Loucy (cell line): ENCODE measurements around the gene HS3ST4.

Source experiments
- EZH2phosphoT487 ChIP-seq: fragments of 200-600 bp; IDR thresholded peaks from 2 replicates; pipeline ENCODE4 v1.6.1; 2018; ENCODE audit warnings: antibody characterized with exemption, mild to moderate bottlenecking, moderate library complexity, borderline replicate concordance
- TF ChIP-seq, protein P1 (sequence below): fragments of 200-600 bp; sonication (generic); conservative IDR thresholded peaks from 2 replicates; pipeline ENCODE4 v1.5.1; 2014; ENCODE audit warnings: mild to moderate bottlenecking, antibody characterized with exemption, low read length

DNA sequence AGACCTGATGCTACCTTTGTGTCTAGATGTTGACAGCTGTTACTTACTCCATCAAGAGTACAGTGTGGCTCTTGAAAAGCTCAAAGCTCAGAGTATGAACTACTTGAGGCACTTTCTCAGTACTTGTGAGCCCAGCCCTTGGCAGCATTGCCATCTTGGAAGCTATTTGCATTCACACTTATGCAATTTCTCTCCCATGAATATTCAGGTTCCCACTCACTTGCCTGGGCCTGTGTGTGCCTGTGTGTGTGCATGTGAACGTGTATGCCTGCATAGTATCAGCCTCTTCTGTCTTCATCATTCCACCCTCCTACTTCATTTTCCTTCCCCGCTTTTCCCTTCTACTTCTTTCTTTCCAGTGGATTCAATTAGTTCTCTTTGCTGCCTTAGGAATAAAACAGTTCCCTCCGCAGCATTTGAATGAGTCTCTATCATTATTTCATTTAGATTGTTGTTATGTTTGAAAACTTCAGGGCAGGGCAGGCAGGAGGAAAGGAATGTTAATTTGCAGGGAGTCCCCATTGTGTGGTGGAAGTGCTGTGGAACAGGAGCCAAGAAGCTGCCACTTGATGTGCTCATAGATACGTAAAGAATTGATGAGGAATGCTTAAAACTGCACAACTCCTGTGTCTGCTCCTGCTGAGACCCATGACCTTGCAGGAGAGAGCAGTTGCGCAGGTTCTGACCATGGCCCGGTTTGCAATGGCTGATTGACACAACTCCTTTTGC lies 58.9 kb downstream of the HS3ST4 start:
- TF ChIP-seq, protein P1, sequence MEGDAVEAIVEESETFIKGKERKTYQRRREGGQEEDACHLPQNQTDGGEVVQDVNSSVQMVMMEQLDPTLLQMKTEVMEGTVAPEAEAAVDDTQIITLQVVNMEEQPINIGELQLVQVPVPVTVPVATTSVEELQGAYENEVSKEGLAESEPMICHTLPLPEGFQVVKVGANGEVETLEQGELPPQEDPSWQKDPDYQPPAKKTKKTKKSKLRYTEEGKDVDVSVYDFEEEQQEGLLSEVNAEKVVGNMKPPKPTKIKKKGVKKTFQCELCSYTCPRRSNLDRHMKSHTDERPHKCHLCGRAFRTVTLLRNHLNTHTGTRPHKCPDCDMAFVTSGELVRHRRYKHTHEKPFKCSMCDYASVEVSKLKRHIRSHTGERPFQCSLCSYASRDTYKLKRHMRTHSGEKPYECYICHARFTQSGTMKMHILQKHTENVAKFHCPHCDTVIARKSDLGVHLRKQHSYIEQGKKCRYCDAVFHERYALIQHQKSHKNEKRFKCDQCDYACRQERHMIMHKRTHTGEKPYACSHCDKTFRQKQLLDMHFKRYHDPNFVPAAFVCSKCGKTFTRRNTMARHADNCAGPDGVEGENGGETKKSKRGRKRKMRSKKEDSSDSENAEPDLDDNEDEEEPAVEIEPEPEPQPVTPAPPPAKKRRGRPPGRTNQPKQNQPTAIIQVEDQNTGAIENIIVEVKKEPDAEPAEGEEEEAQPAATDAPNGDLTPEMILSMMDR, result no peak
- TF ChIP-seq EZH2phosphoT487, result no peak
